K562 (cell line): ENCODE data around the gene SPIB. TPM values are rescaled to one million over a fixed set of nuclear protein-coding genes. Genes with fewer than 3 reads are reported as not detected.

Source experiments
- CBX2 ChIP-seq: fragments of 200-600 bp; sonication (generic); IDR thresholded peaks from one replicate; pipeline ENCODE4 v1.6.1; 2012; ENCODE audit warnings: mild to moderate bottlenecking, low read length, inconsistent platforms; ENCODE audit not compliant: insufficient read depth, poor library complexity, severe bottlenecking
- CC2D1A ChIP-seq: fragments of 450-650 bp; IDR thresholded peaks from 2 replicates; pipeline ENCODE4 v1.6.1; 2017; ENCODE audit warnings: mild to moderate bottlenecking
- CLOCK ChIP-seq: fragments of 250-450 bp; sonication (Bioruptor Pico); IDR thresholded peaks from 2 replicates; pipeline ENCODE4 v1.4.0; 2020; ENCODE audit warnings: mild to moderate bottlenecking, moderate library complexity, borderline replicate concordance
- CREBBP ChIP-seq: IDR thresholded peaks from one replicate; pipeline ENCODE4 v1.6.1; 2012; ENCODE audit warnings: low read depth, mild to moderate bottlenecking, control low read depth, inconsistent platforms, low read length
- GABPB2 ChIP-seq: fragments of 250-450 bp; sonication (Bioruptor Pico); conservative IDR thresholded peaks from 2 replicates; pipeline ENCODE4 v1.5.1; 2021; ENCODE audit warnings: mild to moderate bottlenecking
- HDAC2 ChIP-seq: fragments of 450-650 bp; IDR thresholded peaks from 2 replicates; pipeline ENCODE4 v1.6.1; 2016; ENCODE audit warnings: mild to moderate bottlenecking
- JUN ChIP-seq, 2 experiments: sonication (generic) in 1 of 2; formaldehyde crosslinking in 1 of 2; IDR thresholded peaks; 2 replicates each; pipeline versions ENCODE4 v1.6.1 to v1.8.0; 2012 to 2022; ENCODE audit warnings: borderline replicate concordance in 2 of 2, mild to moderate bottlenecking in 2 of 2, improper control_type of control experiment in 1 of 2, low read depth in 1 of 2, low read length in 1 of 2, missing genetic modification reagents in 1 of 2
- KAT8 ChIP-seq: fragments of 450-650 bp; IDR thresholded peaks from 2 replicates; pipeline ENCODE4 v1.6.1; 2016; ENCODE audit warnings: low read depth, mild to moderate bottlenecking
- MECOM ChIP-seq: fragments of 250-450 bp; sonication (Bioruptor Pico); IDR thresholded peaks from 2 replicates; pipeline ENCODE4 v1.8.0; 2022; ENCODE audit warnings: inconsistent platforms
- POLR2AphosphoS5 ChIP-seq: IDR thresholded peaks from 2 replicates; pipeline ENCODE4 v1.6.1; 2011; ENCODE audit warnings: mild to moderate bottlenecking, low read depth, low read length, moderate library complexity; ENCODE audit not compliant: control insufficient read depth, insufficient read depth
- SPI1 ChIP-seq: IDR thresholded peaks from 2 replicates; pipeline ENCODE4 v1.6.1; 2011; ENCODE audit warnings: low read depth, low read length, control low read depth, borderline replicate concordance
- SREBF2 ChIP-seq: sonication (generic); formaldehyde crosslinking; IDR thresholded peaks from 2 replicates; pipeline ENCODE4 v1.4.0; 2020; ENCODE audit warnings: mild to moderate bottlenecking, missing genetic modification reagents
- ZKSCAN1 ChIP-seq: fragments of 150-350 bp; IDR thresholded peaks from 2 replicates; pipeline ENCODE4 v1.6.1; 2016; ENCODE audit warnings: low read depth, low read length
- ZNF232 ChIP-seq: sonication (generic); formaldehyde crosslinking; IDR thresholded peaks from 2 replicates; pipeline ENCODE4 v1.8.0; 2022; ENCODE audit warnings: mild to moderate bottlenecking, missing genetic modification reagents
- ZNF354B ChIP-seq: fragments of 250-450 bp; sonication (Bioruptor Pico); IDR thresholded peaks from 2 replicates; pipeline ENCODE4 v1.4.0; 2020
- ZNF57 ChIP-seq: fragments of 450-650 bp; formaldehyde crosslinking; IDR thresholded peaks from 2 replicates; pipeline ENCODE4 v1.4.0; 2020; ENCODE audit warnings: mild to moderate bottlenecking, moderate library complexity
- ZNF717 ChIP-seq: fragments of 250-450 bp; sonication (Bioruptor Pico); IDR thresholded peaks from 2 replicates; pipeline ENCODE4 v1.5.0; 2021
- polyA plus RNA-seq, 8 experiments: library from polyadenylated mRNA; depleted of rRNA in 4 of 8; stranded (reverse) in 5 of 8; unstranded in 3 of 8; fragments of >200 nt; fragmentation: Nextera tagmentation in 2 of 8; fragmentation: Illumina TruSeq in 1 of 8; extraction: Ambion mirVana in 2 of 8; extraction: Trizol in 1 of 8; gene quantifications; 2 replicates each; pipeline versions ENCODE4 v1.2.1 to v1.2.3, GENCODE V29; 2011 to 2014; ENCODE audit warnings: inconsistent platforms in 1 of 8, missing spikeins in 1 of 8
- total RNA-seq, 7 experiments: library from RNA; depleted of rRNA in 6 of 7; stranded (reverse); fragments of >200 nt in 6 of 7; fragmentation: Illumina TruSeq in 2 of 7; extraction: Trizol in 2 of 7; gene quantifications; 2 replicates each; pipeline versions ENCODE4 v1.2.1 to v1.2.3, GENCODE V29; 2011 to 2021; ENCODE audit warnings: low replicate concordance in 1 of 7
- TF ChIP-seq, protein P1 (sequence below): fragments of 250-450 bp; sonication (Bioruptor Pico); IDR thresholded peaks from 2 replicates; pipeline ENCODE4 v1.5.1; 2021; ENCODE audit warnings: mild to moderate bottlenecking
- TF ChIP-seq, protein P2 (sequence below), 2 experiments: fragments of 450-650 bp in 1 of 2; sonication (generic) in 1 of 2; formaldehyde crosslinking; conservative IDR thresholded peaks; 2 replicates each; pipeline versions ENCODE4 v1.4.0 to v1.8.1; 2020 to 2022; ENCODE audit warnings: mild to moderate bottlenecking in 1 of 2, missing genetic modification reagents in 1 of 2
- TF ChIP-seq, protein P3 (sequence below): fragments of 250-450 bp; sonication (Bioruptor Pico); IDR thresholded peaks from 2 replicates; pipeline ENCODE4 v1.9.0; 2021; ENCODE audit warnings: mild to moderate bottlenecking, inconsistent platforms

Gene SPIB
- total and polyA plus RNA-seq, 9 of the 15 experiments (the other 6 are each of a cell fraction or from before 2014, with no cell fraction given): 0.06 to 1.0 (median 0.43) TPM; not detected in 1

- TF ChIP-seq CLOCK (CRISPR knock-in tag): no peak
- TF ChIP-seq CC2D1A: no peak
- no peak for TF ChIP-seq KAT8
- TF ChIP-seq HDAC2: peak; percentile 20; the same call in 1 of the 2 replicates
- TF ChIP-seq JUN (IDR thresholded peaks at IDR 0.05; ENCODE audit: borderline replicate concordance, low read depth, low read length): peak; percentile 49; the same call in 1 of the 2 replicates
- TF ChIP-seq JUN (CRISPR knock-in tag; IDR thresholded peaks at IDR 0.05; ENCODE audit: borderline replicate concordance): no peak
- TF ChIP-seq GABPB2 (CRISPR knock-in tag): no peak
- peak; percentile 60 for TF ChIP-seq SPI1
- TF ChIP-seq ZNF57 (CRISPR knock-in tag): no peak
- TF ChIP-seq ZNF354B (CRISPR knock-in tag): no peak
- TF ChIP-seq CREBBP: no peak
- TF ChIP-seq ZNF717 (CRISPR knock-in tag): no peak
- TF ChIP-seq, protein P1, sequence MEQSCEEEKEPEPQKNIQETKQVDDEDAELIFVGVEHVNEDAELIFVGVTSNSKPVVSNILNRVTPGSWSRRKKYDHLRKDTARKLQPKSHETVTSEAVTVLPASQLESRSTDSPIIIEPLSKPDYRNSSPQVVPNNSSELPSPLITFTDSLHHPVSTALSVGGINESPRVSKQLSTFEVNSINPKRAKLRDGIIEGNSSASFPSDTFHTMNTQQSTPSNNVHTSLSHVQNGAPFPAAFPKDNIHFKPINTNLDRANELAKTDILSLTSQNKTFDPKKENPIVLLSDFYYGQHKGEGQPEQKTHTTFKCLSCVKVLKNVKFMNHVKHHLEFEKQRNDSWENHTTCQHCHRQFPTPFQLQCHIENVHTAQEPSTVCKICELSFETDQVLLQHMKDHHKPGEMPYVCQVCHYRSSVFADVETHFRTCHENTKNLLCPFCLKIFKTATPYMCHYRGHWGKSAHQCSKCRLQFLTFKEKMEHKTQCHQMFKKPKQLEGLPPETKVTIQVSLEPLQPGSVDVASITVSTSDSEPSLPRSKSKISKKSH (CRISPR knock-in tag): no peak
- no peak for TF ChIP-seq SREBF2 (CRISPR knock-in tag)
- TF ChIP-seq, protein P2, sequence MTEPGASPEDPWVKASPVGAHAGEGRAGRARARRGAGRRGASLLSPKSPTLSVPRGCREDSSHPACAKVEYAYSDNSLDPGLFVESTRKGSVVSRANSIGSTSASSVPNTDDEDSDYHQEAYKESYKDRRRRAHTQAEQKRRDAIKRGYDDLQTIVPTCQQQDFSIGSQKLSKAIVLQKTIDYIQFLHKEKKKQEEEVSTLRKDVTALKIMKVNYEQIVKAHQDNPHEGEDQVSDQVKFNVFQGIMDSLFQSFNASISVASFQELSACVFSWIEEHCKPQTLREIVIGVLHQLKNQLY (CRISPR knock-in tag; conservative IDR thresholded peaks at IDR 0.05): peak; percentile 51 to 64; a peak in 1 of 4 replicates
- TF ChIP-seq ZKSCAN1: peak; percentile 67; the same call in 1 of the 2 replicates
- TF ChIP-seq ZNF232: no peak
- TF ChIP-seq POLR2AphosphoS5: peak; percentile 89
- TF ChIP-seq CBX2: no peak
- no peak; the same call in 1 of the 2 replicates for TF ChIP-seq MECOM (CRISPR knock-in tag)
- TF ChIP-seq, protein P3, sequence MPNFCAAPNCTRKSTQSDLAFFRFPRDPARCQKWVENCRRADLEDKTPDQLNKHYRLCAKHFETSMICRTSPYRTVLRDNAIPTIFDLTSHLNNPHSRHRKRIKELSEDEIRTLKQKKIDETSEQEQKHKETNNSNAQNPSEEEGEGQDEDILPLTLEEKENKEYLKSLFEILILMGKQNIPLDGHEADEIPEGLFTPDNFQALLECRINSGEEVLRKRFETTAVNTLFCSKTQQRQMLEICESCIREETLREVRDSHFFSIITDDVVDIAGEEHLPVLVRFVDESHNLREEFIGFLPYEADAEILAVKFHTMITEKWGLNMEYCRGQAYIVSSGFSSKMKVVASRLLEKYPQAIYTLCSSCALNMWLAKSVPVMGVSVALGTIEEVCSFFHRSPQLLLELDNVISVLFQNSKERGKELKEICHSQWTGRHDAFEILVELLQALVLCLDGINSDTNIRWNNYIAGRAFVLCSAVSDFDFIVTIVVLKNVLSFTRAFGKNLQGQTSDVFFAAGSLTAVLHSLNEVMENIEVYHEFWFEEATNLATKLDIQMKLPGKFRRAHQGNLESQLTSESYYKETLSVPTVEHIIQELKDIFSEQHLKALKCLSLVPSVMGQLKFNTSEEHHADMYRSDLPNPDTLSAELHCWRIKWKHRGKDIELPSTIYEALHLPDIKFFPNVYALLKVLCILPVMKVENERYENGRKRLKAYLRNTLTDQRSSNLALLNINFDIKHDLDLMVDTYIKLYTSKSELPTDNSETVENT (CRISPR knock-in tag): peak; percentile 74
These were observed 42.3 kb upstream of the SPIB start, which contains the start of gene NR1H2 (continued) for GRCh38 chr19:50376166-50377050.
